ENCODE measurements around the gene EP300. TPM values are rescaled to one million over a fixed set of nuclear protein-coding genes. Genes with fewer than 3 reads are reported as not detected.
A peak's percentile ranks its signal among the peaks of the same experiment; 100 is the strongest.
"Not testable (repeated sequence)": the region's sequence is repeated elsewhere in the genome, so short reads cannot be mapped to it uniquely, and the experiment has no call there.

Gene EP300
- total and polyA plus RNA-seq, 12 donors = 5.8 to 41.7 (median 35.6) TPM

DNA sequence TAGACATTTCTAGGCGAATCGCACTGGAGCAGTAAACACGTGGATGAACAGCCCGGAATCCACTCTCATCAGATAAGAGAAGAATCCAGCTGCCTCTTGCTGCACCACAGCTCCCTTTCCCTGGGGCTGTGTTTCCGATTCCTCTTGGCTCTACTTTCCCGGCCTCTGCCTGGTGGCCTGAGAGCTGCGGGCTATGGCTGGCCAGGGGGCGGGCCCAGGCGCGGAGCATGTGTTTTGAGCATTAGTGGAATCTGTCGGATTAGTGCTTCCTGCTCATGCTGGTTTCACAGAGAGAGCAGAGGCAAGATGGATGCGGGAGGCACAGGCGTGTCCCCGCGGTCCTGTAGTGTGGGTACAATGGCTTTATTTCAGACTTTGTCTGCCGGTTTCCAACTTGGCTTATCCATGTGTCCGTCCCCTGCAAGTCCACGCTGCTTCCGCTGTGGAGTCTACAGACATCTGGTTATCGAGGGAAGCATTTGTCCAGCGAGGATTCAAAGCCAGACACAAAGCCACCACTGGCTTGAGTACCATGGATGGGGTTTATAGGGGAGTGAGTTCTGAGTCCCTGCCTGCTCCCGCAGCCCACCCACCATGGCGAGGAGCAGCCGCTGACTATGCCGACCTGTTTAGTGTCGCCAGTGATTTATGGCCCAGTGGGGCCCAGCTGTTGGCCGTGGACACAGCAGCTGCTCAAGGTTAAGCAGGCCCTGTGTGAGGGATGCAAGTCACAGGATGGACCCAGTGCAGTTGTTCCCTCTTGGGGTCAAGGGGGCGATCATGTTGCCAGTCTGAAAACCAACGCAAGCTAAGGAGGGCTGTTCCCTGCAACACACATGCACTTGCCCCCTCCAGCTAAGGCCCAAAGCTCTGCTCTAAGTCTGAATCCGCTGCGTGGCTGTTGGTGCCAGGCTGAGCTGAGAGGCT, 43.3 kb upstream of the EP300 start:
- Histone ChIP-seq H3K27me3 (no peaks in the 10 kb centered on the region), H3K36me3 (no peaks in the 10 kb centered on the region), H3K4me3 (peak overlapping the region in 6 of 10 donors; percentile 31 to 43 (median 37)), H3K9me3 (no peaks in the 10 kb centered on the region), H3K27ac (peak overlapping the region in 9 of 10 donors; percentile 26 to 79 (median 53)), H3K4me1 (peaks cover 0 to 27% (median 12%) of the 10 kb centered on the region in 9 donors)
- TF ChIP-seq, protein P1, sequence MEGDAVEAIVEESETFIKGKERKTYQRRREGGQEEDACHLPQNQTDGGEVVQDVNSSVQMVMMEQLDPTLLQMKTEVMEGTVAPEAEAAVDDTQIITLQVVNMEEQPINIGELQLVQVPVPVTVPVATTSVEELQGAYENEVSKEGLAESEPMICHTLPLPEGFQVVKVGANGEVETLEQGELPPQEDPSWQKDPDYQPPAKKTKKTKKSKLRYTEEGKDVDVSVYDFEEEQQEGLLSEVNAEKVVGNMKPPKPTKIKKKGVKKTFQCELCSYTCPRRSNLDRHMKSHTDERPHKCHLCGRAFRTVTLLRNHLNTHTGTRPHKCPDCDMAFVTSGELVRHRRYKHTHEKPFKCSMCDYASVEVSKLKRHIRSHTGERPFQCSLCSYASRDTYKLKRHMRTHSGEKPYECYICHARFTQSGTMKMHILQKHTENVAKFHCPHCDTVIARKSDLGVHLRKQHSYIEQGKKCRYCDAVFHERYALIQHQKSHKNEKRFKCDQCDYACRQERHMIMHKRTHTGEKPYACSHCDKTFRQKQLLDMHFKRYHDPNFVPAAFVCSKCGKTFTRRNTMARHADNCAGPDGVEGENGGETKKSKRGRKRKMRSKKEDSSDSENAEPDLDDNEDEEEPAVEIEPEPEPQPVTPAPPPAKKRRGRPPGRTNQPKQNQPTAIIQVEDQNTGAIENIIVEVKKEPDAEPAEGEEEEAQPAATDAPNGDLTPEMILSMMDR (IDR thresholded peaks at IDR 0.05) = no peak
- peak; percentile 76 to 81 for DNase-seq
- intact Hi-C loops (cut with DNase I) = loop anchor here in 1 of 10 donors (1.0 kb wide), 2 partner anchors 42 to 99 kb away; no protein-coding TSS in a partner anchor
- 41 to 48% methylated on average over 31 of the region's 31 CpGs for WGBS, 2 donors
- ATAC-seq = peak; percentile 85 to 98 (median 96)

DNA sequence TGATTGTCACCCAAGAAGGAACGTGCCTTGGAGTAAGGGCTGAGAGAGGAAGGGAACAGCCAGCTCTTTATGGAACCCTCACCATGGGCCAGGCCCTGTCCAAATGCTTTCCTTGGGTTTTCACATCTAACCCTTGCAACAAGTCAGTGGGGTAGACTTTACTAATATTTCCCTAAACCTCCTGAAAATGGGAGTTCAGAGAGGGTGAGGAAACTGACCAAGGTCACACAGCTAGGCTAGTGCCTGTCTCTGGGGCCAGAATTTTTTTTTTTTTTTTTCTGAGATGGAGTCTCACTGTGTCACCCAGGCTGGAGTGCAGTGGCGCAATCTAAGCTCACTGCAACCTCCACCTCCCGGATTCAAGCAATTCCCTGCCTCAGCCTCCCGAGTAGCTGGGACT, 42.6 kb upstream of the EP300 start:
- not testable (repeated sequence) for ATAC-seq, H3K27me3 ChIP-seq, DNase-seq, H3K9me3 ChIP-seq, H3K4me3 ChIP-seq, H3K36me3 ChIP-seq
- Histone ChIP-seq H3K4me1 (peaks cover 0 to 25% (median 12%) of the 10 kb centered on the region in 9 donors), H3K27ac (peak overlapping the region in 4 of 10 donors; percentile 44 to 79 (median 62))
- 97% methylated on average over 4 of the region's 4 CpGs for WGBS, 2 donors
- intact Hi-C loops (cut with DNase I) = loop anchor here in 1 of 10 donors (1.0 kb wide), 2 partner anchors 42 to 99 kb away; no protein-coding TSS in a partner anchor

DNA sequence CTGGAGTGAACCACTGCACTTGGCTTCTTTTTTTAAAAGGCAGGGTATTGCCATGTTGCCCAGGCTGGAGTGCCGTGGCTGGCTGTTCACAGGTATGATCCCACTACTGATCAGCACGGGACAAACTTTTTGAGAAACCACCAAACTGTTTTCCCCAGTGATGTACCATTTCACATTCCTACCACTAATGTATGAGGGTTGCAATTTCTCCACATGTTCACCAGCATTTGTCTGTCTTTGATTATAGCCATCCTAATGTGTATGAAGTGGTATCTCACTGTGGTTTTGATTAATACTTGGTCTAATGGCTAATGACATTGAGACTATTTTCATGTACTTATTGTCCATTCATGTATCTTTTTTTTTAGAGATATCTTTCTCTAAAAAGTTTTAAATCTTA, 41.5 kb upstream of the EP300 start:
- Histone ChIP-seq H3K36me3 (no peaks in the 10 kb centered on the region), H3K4me1 (peaks cover 0 to 25% (median 12%) of the 10 kb centered on the region in 9 donors), H3K9me3 (no peaks in the 10 kb centered on the region), H3K27ac (no peak overlapping the region), H3K4me3 (no peak overlapping the region), H3K27me3 (no peaks in the 10 kb centered on the region)
- WGBS, 2 donors = 84 to 94% methylated on average over 2 of the region's 2 CpGs
- no peak for ATAC-seq
- intact Hi-C loops (cut with DNase I) = no loop called here
- DNase-seq = no peak
- TF ChIP-seq, protein P1 (IDR thresholded peaks at IDR 0.05) = no peak

DNA sequence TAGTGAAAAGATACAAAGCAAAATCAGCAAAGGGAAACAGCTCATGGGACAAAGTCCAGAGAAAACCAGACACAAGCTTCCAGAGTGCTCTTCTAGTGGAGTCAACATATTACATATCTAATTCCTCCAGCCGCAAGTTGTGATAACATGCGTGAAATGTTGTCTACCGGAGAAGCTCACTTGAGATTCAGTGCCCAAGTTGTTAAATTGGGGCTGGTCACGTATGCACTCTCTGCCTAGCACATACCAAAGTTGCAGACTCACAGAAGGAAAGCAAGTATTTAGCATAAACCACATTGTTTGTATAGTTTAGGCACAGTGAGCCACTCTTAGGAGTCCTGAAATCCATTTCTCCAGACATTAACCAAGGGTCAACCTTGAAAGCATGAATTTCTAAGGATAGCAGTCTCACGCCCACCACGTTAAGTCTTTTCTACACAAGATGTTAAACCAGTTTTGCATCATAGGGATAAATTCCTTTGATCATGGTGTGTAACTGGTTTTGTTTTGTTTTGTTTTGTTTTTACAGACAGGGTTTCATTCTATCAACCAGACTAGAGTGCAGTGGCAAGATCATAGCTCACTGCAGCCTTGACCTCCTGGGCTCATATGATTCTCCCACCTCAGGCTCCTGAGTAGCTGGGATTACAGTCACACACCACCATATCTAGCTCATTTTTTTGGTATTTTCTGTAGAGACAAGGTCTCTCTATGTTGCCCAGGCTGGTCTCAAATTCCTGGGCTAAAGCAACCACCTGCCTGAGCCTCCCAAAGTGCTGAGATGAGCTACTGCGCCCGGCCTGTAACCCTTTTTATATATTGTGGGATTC, 39.5 kb upstream of the EP300 start:
- 68 to 76% methylated on average over 8 of the region's 8 CpGs for WGBS, 2 donors
- H3K4me1 ChIP-seq = peaks cover 0 to 15% (median 12%) of the 10 kb centered on the region in 9 donors
- ATAC-seq = no peak
- TF ChIP-seq, protein P1 (IDR thresholded peaks at IDR 0.05) = no peak
- intact Hi-C loops (cut with DNase I) = no loop called here
- H3K36me3 ChIP-seq = no peaks in the 10 kb centered on the region
- H3K9me3 ChIP-seq = no peaks in the 10 kb centered on the region
- H3K27ac ChIP-seq = no peak overlapping the region
- H3K27me3 ChIP-seq = no peaks in the 10 kb centered on the region
- no peak for DNase-seq
- H3K4me3 ChIP-seq = no peak overlapping the region
